Measurements from ENCODE around the gene EHBP1L1.

EHBP1L1 gene

GRCh38 chr11:65607614-65608426, 32.0 kb downstream of the EHBP1L1 start:
- H3K27ac ChIP-seq, result peak overlapping the region; percentile 87
- TF ChIP-seq CTCF (IDR thresholded peaks at IDR 0.05), result no peak
- no peak for TF ChIP-seq ZFX (IDR thresholded peaks at IDR 0.05; ENCODE audit: borderline replicate concordance)

GRCh38 chr11:65609229-65609628, 33.4 kb downstream of the EHBP1L1 start:
- TF ChIP-seq ZFX (IDR thresholded peaks at IDR 0.05; ENCODE audit: borderline replicate concordance), result no peak
- no peak for TF ChIP-seq CTCF (IDR thresholded peaks at IDR 0.05)
- H3K27ac ChIP-seq, result peak overlapping the region; percentile 87; the same call in 1 of the 2 replicates

- no peak overlapping the region for H3K27ac ChIP-seq
- TF ChIP-seq CTCF (IDR thresholded peaks at IDR 0.05), result no peak
- TF ChIP-seq ZFX (IDR thresholded peaks at IDR 0.05; ENCODE audit: borderline replicate concordance), result no peak
Observed at GRCh38 chr11:65609665-65610064, 33.8 kb downstream of the EHBP1L1 start.

- H3K27ac ChIP-seq, result no peak overlapping the region
Observed at GRCh38 chr11:65610404-65610803, 34.6 kb downstream of the EHBP1L1 start.

GRCh38 chr11:65611028-65611757, 35.3 kb downstream of the EHBP1L1 start:
- TF ChIP-seq CTCF (IDR thresholded peaks at IDR 0.05) (no peak), ZFX (IDR thresholded peaks at IDR 0.05; ENCODE audit: borderline replicate concordance) (no peak)
- H3K27ac ChIP-seq, result no peak overlapping the region; the same call in 1 of the 2 replicates

More at GRCh38 chr11:65610404-65610803, 34.6 kb downstream of the EHBP1L1 start:
- TF ChIP-seq CTCF (IDR thresholded peaks at IDR 0.05), result no peak
- TF ChIP-seq ZFX (IDR thresholded peaks at IDR 0.05; ENCODE audit: borderline replicate concordance), result no peak

- H3K27ac ChIP-seq, result peak overlapping the region; percentile 96
- TF ChIP-seq ZFX (IDR thresholded peaks at IDR 0.05; ENCODE audit: borderline replicate concordance) (no peak), CTCF (IDR thresholded peaks at IDR 0.05) (no peak)
Observed at GRCh38 chr11:65611758-65612603, 36.1 kb downstream of the EHBP1L1 start.
